GM12874 (cell line): ENCODE results near the gene BRIP1.

Experiments
- TF ChIP-seq, protein P1 (sequence below): IDR thresholded peaks from 2 replicates; pipeline ENCODE4 v1.5.1; 2011; ENCODE audit warnings: low read depth, mild to moderate bottlenecking, control low read depth, low read length, moderate library complexity; ENCODE audit not compliant: insufficient read depth

The BRIP1 gene

DNA sequence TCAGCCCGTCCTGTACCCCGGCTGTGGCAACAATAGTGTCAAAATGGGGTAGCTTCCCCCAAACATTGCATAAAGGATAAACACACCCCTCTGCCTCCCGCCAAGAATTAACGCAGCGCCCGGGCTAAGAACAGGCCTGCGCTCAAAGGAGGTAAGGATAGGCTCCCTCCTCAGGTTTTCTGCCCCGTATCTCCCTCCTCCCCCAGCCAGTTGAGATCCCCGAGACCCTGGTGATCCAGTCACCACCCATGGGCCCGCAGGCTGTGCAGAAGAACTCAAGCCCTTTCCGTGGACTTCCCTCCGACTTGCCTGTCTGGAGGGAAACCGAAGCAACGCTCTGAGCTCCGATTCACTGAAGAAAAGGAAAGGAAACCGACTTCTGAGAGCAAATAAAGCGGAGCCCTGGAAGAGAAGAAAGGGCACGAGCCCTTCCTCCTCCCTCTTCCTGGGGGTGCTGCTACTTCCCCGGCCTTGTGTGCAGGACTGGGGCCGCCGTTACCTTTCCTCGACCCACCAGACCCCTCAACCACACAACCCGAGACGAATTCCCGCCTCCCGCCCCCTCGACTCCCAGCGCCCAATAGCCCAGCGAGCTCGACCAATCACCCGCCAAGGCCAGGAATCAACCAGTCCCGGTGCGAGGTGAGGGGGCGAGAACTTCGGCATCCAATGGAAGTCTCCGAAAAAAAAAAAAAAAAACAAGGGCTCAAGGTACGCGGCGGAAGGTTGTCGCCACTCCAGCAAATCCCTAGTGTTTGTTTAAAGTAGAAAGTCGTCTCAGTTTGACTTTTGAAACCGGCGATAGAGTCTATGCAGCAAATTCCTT is at the start of gene BRIP1:
Gene BRIP1 (minus strand): TSS at position 554 of the 826 bp plus-strand sequence. CDS start 1,989 bp downstream, outside the sequence.
- TF ChIP-seq, protein P1, sequence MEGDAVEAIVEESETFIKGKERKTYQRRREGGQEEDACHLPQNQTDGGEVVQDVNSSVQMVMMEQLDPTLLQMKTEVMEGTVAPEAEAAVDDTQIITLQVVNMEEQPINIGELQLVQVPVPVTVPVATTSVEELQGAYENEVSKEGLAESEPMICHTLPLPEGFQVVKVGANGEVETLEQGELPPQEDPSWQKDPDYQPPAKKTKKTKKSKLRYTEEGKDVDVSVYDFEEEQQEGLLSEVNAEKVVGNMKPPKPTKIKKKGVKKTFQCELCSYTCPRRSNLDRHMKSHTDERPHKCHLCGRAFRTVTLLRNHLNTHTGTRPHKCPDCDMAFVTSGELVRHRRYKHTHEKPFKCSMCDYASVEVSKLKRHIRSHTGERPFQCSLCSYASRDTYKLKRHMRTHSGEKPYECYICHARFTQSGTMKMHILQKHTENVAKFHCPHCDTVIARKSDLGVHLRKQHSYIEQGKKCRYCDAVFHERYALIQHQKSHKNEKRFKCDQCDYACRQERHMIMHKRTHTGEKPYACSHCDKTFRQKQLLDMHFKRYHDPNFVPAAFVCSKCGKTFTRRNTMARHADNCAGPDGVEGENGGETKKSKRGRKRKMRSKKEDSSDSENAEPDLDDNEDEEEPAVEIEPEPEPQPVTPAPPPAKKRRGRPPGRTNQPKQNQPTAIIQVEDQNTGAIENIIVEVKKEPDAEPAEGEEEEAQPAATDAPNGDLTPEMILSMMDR = no peak

- TF ChIP-seq, protein P1 = no peak
Observed at GRCh38 chr17:61908292-61909037, 45.1 kb upstream of the BRIP1 start.

DNA sequence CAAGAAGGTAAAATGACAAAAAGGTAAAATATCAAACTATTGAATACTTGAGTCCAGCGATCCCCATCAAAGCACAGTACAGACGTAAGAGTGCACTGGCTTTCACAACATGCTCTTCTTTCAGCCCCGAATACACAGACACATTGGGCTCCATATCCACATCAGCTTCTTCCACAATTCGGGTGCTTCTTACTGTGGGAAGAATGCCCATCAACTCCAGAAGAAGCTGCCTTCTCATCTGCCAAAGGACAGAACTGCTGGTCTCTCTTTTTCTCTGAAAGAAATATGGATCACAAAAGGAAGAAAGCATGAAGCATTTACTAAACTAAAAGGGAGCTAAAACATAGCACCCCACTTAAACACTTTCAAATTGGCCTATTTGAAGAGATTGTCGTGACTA is 44.0 kb upstream of the BRIP1 start:
- TF ChIP-seq, protein P1 = no peak

DNA sequence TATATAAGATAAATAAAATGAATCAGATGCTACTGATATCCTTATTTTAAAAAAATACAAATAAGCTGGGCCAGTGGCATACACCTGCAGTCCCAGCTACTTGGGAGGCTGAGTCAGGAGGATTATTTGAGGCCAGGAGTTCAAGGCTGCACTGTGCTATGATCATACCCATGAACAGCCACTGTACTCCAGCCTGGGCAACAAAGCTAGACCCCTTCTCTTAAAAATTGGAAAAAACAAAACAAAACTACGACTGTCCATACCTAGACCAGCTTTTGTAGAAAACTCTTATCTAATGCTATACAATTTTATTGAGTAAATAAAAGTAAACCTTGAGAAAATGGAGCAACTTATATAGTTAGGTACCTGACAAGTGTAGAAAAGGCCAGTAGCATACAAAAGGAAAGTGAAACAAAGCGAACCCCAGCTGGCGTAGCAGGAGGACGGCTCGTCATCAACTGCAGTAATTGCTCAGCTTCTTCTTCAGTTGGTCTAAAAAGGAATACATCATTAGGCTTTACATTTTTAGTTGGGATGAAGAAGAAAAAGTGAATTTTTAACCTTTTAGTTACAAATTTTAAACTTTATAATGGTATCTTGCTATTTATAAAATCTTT is 40.9 kb upstream of the BRIP1 start:
- TF ChIP-seq, protein P1 = no peak

DNA sequence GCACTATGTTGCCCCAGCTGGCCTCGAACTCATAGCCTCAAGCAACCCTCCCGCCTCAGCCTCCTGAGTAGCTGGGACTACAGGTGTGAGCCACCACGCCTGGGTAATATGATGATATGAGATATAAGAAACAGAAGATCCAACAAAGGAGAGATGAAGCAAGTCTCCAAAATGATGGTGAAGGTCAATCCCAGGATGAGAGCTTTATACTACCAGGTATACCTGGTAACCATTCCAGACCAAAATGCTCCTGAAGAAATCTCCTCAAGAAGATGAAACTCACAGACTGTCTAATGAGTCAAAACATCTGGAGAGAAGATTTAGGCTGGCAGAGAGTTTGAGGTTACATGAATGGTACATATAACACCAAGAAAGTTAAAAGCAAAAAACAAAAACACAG is 39.9 kb upstream of the BRIP1 start:
- TF ChIP-seq, protein P1 = no peak

- TF ChIP-seq, protein P1 = no peak
Observed at GRCh38 chr17:61897548-61898180, 34.3 kb upstream of the BRIP1 start.

DNA sequence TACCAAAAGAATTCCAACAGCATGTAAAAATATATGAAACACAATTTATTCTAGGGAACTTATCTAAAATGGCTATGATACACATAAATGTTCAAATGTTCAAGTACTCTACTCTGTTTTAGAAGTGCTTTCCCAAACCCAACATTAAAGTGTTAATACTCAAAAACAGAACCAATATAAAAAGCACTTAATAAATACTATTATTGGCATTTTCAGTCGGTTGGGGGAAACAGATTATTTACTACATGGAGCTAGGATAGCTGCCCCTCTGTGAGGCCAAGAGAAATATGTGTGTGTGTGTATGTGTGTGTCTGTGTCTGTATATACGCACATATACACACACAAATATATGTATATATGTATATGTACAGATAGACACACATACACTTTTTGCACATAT is 32.1 kb upstream of the BRIP1 start:
- TF ChIP-seq, protein P1 = no peak
